Sciatic nerve (tissue), 2 donors: ENCODE data around the gene TXNL4B. TPM values are rescaled to one million over a fixed set of nuclear protein-coding genes. Genes with fewer than 3 reads are reported as not detected.

Source experiments
- ATAC-seq: fragments of 200-7000 bp; cut with Tn5 transposase; one replicate; pipeline ENCODE4 v1.9.1; 2020; ENCODE audit warnings: mild to moderate bottlenecking, moderate library complexity
- DNase-seq: peaks from one replicate; pipeline ENCODE4 v3.0.0-alpha.2; 2020; ENCODE audit warnings: low spot score
- intact Hi-C: fragments of 100-400 bp; cut with DNase I; formaldehyde crosslinking; loops from one replicate; pipeline ENCODE4 v1.14.2; 2022
- total RNA-seq: library from RNA; stranded (reverse); fragmentation: NEBNext Ultra II Directional; extraction: Animal tissue kit (Norgen Biotek cat#: 25700); gene quantifications from one replicate; pipeline ENCODE4 v1.2.1, GENCODE V29; 2021
- donor health status: DM: no; HTN: no; CAD: no.
- donor health status: DM: no; HTN: no; CAD: no.

TXNL4B gene
- total RNA-seq, 1 donor from 2014 or later = 18.8 TPM

- ATAC-seq = no peak
- no peak for DNase-seq
- intact Hi-C loops = no loop called here
Measured at GRCh38 chr16:72044825-72045359, 48.5 kb downstream of the TXNL4B start.

- intact Hi-C loops = no loop called here
- DNase-seq (no peak), ATAC-seq (no peak)
Measured at GRCh38 chr16:72044296-72044695, 49.1 kb downstream of the TXNL4B start.

GRCh38 chr16:72043539-72043938 is 49.9 kb downstream of the TXNL4B start:
- no peak for DNase-seq
- ATAC-seq = no peak
- intact Hi-C loops = no loop called here

- DNase-seq = no peak
- intact Hi-C loops = no loop called here
- no peak for ATAC-seq
Measured at GRCh38 chr16:72043058-72043457, 50.4 kb downstream of the TXNL4B start.

- ATAC-seq (no peak), DNase-seq (no peak)
- intact Hi-C loops = no loop called here
Measured at GRCh38 chr16:72042157-72042660, 51.2 kb downstream of the TXNL4B start.

GRCh38 chr16:72036098-72036497 is 57.3 kb downstream of the TXNL4B start:
- ATAC-seq = no peak
- intact Hi-C loops = no loop called here
- DNase-seq = no peak

Other genes starting within 250 kb of the TXNL4B start
- 34.4 TPM for gene ATXN1L, start 247.6 kb downstream of the TXNL4B start, total RNA-seq
- gene ZNF821, start 209.4 kb downstream of the TXNL4B start, total RNA-seq = 6.7 TPM
- 189 TPM for gene IST1, start 198.1 kb downstream of the TXNL4B start, total RNA-seq
- 0.40 TPM for gene PKD1L3, start 93.2 kb downstream of the TXNL4B start, total RNA-seq
- 8.1 TPM for gene DHODH, start 84.9 kb downstream of the TXNL4B start, total RNA-seq
- gene HP, start 39.1 kb downstream of the TXNL4B start, total RNA-seq = 35.4 TPM
- gene HPR, start 30.4 kb downstream of the TXNL4B start, total RNA-seq = 3.0 TPM
- gene DHX38, start 227 bp upstream of the TXNL4B start, total RNA-seq = 68.6 TPM
- 0.36 TPM for gene PMFBP1, start 78.5 kb upstream of the TXNL4B start, total RNA-seq